Lower leg skin (tissue), 3 donors: ENCODE data around the gene PRSS36.

Experiments
- CTCF ChIP-seq, 3 donors: fragments of 450-650 bp; IDR thresholded peaks; one replicate each; pipeline ENCODE4 v1.5.1; 2016; ENCODE audit warnings: antibody characterized with exemption in 3 of 3, mild to moderate bottlenecking in 3 of 3, moderate library complexity in 2 of 3
- POLR2A ChIP-seq, 2 donors: fragments of 450-650 bp; IDR thresholded peaks; one replicate each; pipeline ENCODE4 v1.6.1; 2016 to 2017; ENCODE audit warnings: antibody characterized with exemption in 2 of 2, mild to moderate bottlenecking in 1 of 2, moderate library complexity in 1 of 2

GRCh38 chr16:31136287-31136662 lies 13.6 kb downstream of the PRSS36 start:
- TF ChIP-seq CTCF (IDR thresholded peaks at IDR 0.05): no peak
- TF ChIP-seq POLR2A (IDR thresholded peaks at IDR 0.05): no peak
